Tibial artery (tissue), 4 donors: ENCODE results near the gene LAMB1.

Experiments
- DNase-seq, 2 donors: peaks; one replicate each; pipeline ENCODE4 v3.0.0-alpha.2; 2019
- H3K27ac ChIP-seq, 2 donors: fragments of 200-600 bp; sonication (generic) in 1 of 2; 1 replicate in 1 of 2; 2 replicates in 1 of 2; pipeline ENCODE4 v1.5.1; 2018 to 2019; ENCODE audit warnings: mild to moderate bottlenecking in 1 of 2
- H3K27me3 ChIP-seq, 2 donors: fragments of 200-600 bp; sonication (generic) in 1 of 2; one replicate each; pipeline versions ENCODE4 v1.5.1 to v1.6.0; 2016 to 2019
- H3K36me3 ChIP-seq, 3 donors: fragments of 200-600 bp; sonication (generic) in 2 of 3; one replicate each; pipeline ENCODE4 v1.5.1; 2016 to 2019; ENCODE audit warnings: mild to moderate bottlenecking in 2 of 3
- H3K4me1 ChIP-seq, 4 donors: fragments of 200-600 bp; sonication (generic) in 2 of 4; 1 replicate in 3 of 4; 2 replicates in 1 of 4; pipeline ENCODE4 v1.5.1; 2016 to 2019
- H3K4me3 ChIP-seq, 2 donors: fragments of 200-600 bp; sonication (generic) in 1 of 2; 1 replicate in 1 of 2; 2 replicates in 1 of 2; pipeline ENCODE4 v1.5.1; 2018 to 2019; ENCODE audit warnings: mild to moderate bottlenecking in 2 of 2
- H3K9me3 ChIP-seq, 3 donors: fragments of 200-600 bp; sonication (generic) in 1 of 3; one replicate each; pipeline ENCODE4 v1.5.1; 2016 to 2019
- CTCF ChIP-seq, 2 experiments: fragments of 200-600 bp in 1 of 2; fragments of 450-650 bp in 1 of 2; IDR thresholded peaks; one replicate each; pipeline ENCODE4 v1.5.1; 2017 to 2019; ENCODE audit warnings: antibody characterized with exemption in 2 of 2, mild to moderate bottlenecking in 1 of 2, moderate library complexity in 1 of 2
- intact Hi-C: fragments of 100-400 bp; cut with DNase I; formaldehyde crosslinking; loops from one replicate; pipeline ENCODE4 v1.15.0; 2023; ENCODE audit warnings: low total_unique reads

The LAMB1 gene

GRCh38 chr7:108000875-108001763 lies 1.8 kb downstream of the LAMB1 start:
- no peaks in the 10 kb centered on the region for H3K9me3 ChIP-seq
- H3K4me1 ChIP-seq, result peaks cover 0 to 53% (median 20%) of the 10 kb centered on the region in 4 donors
- H3K4me3 ChIP-seq, result peak overlapping the region; percentile 57 to 78
- intact Hi-C loops, result no loop called here
- H3K27me3 ChIP-seq, result peaks cover 0 to 10% of the 10 kb centered on the region in 2 donors
- peaks cover 0 to 8% (median 0%) of the 10 kb centered on the region in 3 donors for H3K36me3 ChIP-seq
- peak in 1 of 2 donors; percentile 66 for DNase-seq
- H3K27ac ChIP-seq, result peak overlapping the region; percentile 68 to 72
- TF ChIP-seq CTCF (IDR thresholded peaks at IDR 0.05), result no peak

DNA sequence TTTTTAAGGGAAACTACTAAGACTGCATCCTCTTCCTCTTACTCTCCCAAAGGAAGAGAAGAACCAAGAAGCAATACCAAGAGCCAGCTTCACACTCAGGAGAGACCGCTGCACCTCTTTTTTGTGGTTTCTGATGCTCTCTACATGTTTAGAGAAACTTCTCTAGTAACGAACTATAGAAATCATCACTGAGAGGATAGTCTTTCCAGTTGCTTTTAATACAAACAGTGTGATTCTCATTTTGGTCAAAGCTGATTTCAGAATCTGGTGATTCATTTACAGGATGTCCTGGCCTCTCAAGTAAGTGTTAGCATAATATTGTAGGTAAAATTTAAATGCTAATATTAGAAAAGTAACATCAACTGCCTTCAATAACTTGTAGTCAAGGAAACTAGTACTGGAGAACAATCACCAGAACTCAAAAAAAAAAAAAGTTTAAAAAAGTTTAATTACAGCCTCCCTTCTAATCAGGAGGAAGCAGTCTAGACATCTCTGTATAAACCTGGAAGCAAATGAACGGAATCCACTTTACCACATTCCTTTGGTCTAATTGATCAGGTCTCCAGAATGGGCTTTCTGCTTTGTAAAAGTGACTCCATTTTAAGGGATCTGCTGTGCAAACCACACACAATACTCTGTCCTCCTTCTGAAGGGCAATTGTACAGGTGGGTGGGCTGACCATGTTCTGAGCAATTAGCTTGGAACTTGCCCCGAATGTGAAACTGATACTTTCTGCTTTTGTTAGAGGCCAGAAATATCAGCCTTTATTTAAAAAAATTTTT lies 3.0 kb downstream of the LAMB1 start:
- peaks cover 0 to 65% (median 24%) of the 10 kb centered on the region in 4 donors for H3K4me1 ChIP-seq
- peaks cover 0 to 10% of the 10 kb centered on the region in 2 donors for H3K27me3 ChIP-seq
- intact Hi-C loops, result no loop called here
- no peak for DNase-seq
- H3K36me3 ChIP-seq, result peaks cover 0 to 8% (median 0%) of the 10 kb centered on the region in 3 donors
- no peak overlapping the region for H3K4me3 ChIP-seq
- no peaks in the 10 kb centered on the region for H3K9me3 ChIP-seq
- TF ChIP-seq CTCF (IDR thresholded peaks at IDR 0.05), result no peak
- H3K27ac ChIP-seq, result no peak overlapping the region

DNA sequence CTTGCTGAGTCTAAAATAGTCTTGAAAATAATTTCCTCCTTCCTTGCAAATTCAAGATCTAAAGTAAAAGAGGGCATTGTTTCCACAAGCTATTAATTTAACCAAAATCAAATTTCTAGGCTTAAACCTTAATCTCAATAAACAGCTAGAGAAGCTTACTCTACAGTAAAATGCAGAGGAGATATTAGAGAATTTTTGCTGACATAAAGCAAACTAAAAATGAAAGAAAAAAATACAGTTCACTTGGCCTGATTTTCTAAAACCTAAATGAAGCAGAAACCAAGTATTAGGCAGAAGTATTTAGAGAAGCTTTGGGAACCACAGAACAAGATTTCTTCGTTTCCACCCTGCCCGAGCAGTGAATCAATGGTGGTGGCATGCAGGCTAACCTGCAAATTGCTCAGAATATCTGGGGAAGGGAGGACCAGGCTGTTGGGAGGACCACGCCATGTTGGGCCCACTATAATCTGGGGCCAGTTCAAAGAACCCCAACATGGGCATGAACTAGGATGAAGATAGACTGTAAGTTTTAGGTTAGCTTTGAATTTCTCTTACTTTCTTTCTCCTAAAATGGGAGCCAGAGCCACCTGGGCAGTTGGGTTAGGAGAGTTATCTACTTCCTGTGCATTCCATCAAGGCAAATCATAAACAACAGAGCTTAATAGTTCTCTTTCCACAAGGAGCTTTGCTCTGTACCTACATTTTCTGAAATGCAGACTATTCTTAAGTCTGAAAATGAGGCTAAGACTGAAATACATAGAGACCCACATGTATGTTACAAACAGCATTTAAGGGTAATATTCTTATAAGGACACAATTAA lies 4.1 kb downstream of the LAMB1 start:
- Histone ChIP-seq H3K4me3 (no peak overlapping the region), H3K36me3 (peaks cover 0 to 10% (median 0%) of the 10 kb centered on the region in 3 donors), H3K27ac (peak overlapping the region in 1 of 2 donors; percentile 39), H3K4me1 (peaks cover 0 to 57% (median 24%) of the 10 kb centered on the region in 4 donors), H3K27me3 (peaks cover 0 to 10% of the 10 kb centered on the region in 2 donors), H3K9me3 (no peaks in the 10 kb centered on the region)
- TF ChIP-seq CTCF (IDR thresholded peaks at IDR 0.05), result no peak
- intact Hi-C loops, result no loop called here
- DNase-seq, result no peak

GRCh38 chr7:107998150-107998549 lies 4.8 kb downstream of the LAMB1 start:
- peaks cover 0 to 50% (median 19%) of the 10 kb centered on the region in 4 donors for H3K4me1 ChIP-seq
- H3K27me3 ChIP-seq, result peaks cover 0 to 10% of the 10 kb centered on the region in 2 donors
- H3K36me3 ChIP-seq, result peaks cover 0 to 17% (median 0%) of the 10 kb centered on the region in 3 donors
- intact Hi-C loops, result no loop called here
- H3K4me3 ChIP-seq, result no peak overlapping the region
- H3K27ac ChIP-seq, result no peak overlapping the region
- DNase-seq, result no peak
- TF ChIP-seq CTCF (IDR thresholded peaks at IDR 0.05), result no peak
- no peaks in the 10 kb centered on the region for H3K9me3 ChIP-seq
